Neural crest cell (in vitro differentiated cells): ENCODE data around the gene GUCA2A. TPM values are rescaled to one million over a fixed set of nuclear protein-coding genes. Genes with fewer than 3 reads are reported as not detected.

ENCODE experiments used
- DNase-seq: peaks from one replicate; pipeline ENCODE4 v3.0.0; 2021; ENCODE audit warnings: low read depth, mixed read lengths, low spot score
- H3K27ac Mint-ChIP-seq: one replicate; pipeline ENCODE4 v1.8.0; 2021; ENCODE audit warnings: mild to moderate bottlenecking, mixed read lengths; ENCODE audit not compliant: unreplicated experiment
- H3K27me3 Mint-ChIP-seq: 2 replicates; pipeline ENCODE4 v1.8.0; 2021; ENCODE audit warnings: low read depth, mild to moderate bottlenecking, mixed read lengths
- H3K36me3 Mint-ChIP-seq: 2 replicates; pipeline ENCODE4 v1.8.0; 2021; ENCODE audit warnings: low read depth, mild to moderate bottlenecking, mixed read lengths
- H3K4me1 Mint-ChIP-seq: 2 replicates; pipeline ENCODE4 v1.8.0; 2021; ENCODE audit warnings: mixed read lengths
- H3K4me3 Mint-ChIP-seq: one replicate; pipeline ENCODE4 v1.8.0; 2021; ENCODE audit warnings: mild to moderate bottlenecking, mixed read lengths
- H3K9me3 Mint-ChIP-seq: 2 replicates; pipeline ENCODE4 v1.8.0; 2021; ENCODE audit warnings: mixed read lengths
- CTCF ChIP-seq: fragments of 200-600 bp; sonication (generic); conservative IDR thresholded peaks from 2 replicates; pipeline ENCODE4 v1.5.0; 2021; ENCODE audit warnings: antibody characterized with exemption, mild to moderate bottlenecking
- total RNA-seq: library from RNA; stranded (reverse); gene quantifications from 2 replicates; pipeline ENCODE4 v1.2.1, GENCODE V29; 2021

Gene GUCA2A
- total RNA-seq, 1 donor from 2014 or later = not detected

- DNase-seq = no peak
- no peak for TF ChIP-seq CTCF
Measured at GRCh38 chr1:42128499-42128898, 36.0 kb downstream of the GUCA2A start.

GRCh38 chr1:42127767-42128166 is 36.8 kb downstream of the GUCA2A start:
- no peak for TF ChIP-seq CTCF
- no peak for DNase-seq
- Mint-ChIP-seq H3K36me3 (no peaks in the 10 kb centered on the region), H3K9me3 (no peaks in the 10 kb centered on the region), H3K27me3 (peaks cover 7% of the 10 kb centered on the region), H3K4me3 (no peak overlapping the region), H3K27ac (no peak overlapping the region), H3K4me1 (no peaks in the 10 kb centered on the region)

More at GRCh38 chr1:42128499-42128898, 36.0 kb downstream of the GUCA2A start:
- Mint-ChIP-seq H3K36me3 (no peaks in the 10 kb centered on the region), H3K27me3 (peaks cover 7% of the 10 kb centered on the region), H3K4me1 (no peaks in the 10 kb centered on the region), H3K4me3 (no peak overlapping the region), H3K27ac (no peak overlapping the region), H3K9me3 (no peaks in the 10 kb centered on the region)

GRCh38 chr1:42125552-42125951 is 39.0 kb downstream of the GUCA2A start:
- Mint-ChIP-seq H3K36me3 (no peaks in the 10 kb centered on the region), H3K4me1 (no peaks in the 10 kb centered on the region), H3K27ac (no peak overlapping the region), H3K27me3 (peaks cover 7% of the 10 kb centered on the region), H3K4me3 (no peak overlapping the region), H3K9me3 (peaks cover 3% of the 10 kb centered on the region)
- no peak for TF ChIP-seq CTCF
- no peak for DNase-seq

DNA sequence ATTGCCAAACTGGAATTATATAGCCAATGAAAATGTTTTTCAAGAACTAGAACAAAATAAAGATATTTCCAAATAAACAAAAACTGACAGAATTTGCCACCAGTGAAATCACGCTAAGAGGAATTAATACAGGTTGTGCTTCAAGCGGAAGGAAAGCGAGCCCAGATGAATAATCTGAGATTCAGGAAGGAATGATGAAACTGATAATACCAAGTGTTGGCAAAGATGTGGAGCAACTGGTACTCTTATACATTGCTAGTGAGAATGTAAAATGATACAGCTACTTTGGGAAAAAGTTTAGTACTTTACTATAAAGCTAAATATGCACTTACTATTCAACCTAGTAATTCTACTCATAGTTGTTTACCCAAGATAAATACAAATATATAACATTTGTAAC is 42.1 kb downstream of the GUCA2A start:
- Mint-ChIP-seq H3K4me1 (peaks cover 5% of the 10 kb centered on the region), H3K36me3 (no peaks in the 10 kb centered on the region), H3K9me3 (peaks cover 3% of the 10 kb centered on the region), H3K27ac (no peak overlapping the region), H3K4me3 (no peak overlapping the region), H3K27me3 (peaks cover 3% of the 10 kb centered on the region)
- no peak for DNase-seq
- TF ChIP-seq CTCF = no peak

- Mint-ChIP-seq H3K4me1 (peaks cover 9% of the 10 kb centered on the region), H3K9me3 (peaks cover 3% of the 10 kb centered on the region), H3K36me3 (no peaks in the 10 kb centered on the region), H3K4me3 (no peak overlapping the region), H3K27me3 (peaks cover 3% of the 10 kb centered on the region), H3K27ac (no peak overlapping the region)
- no peak for DNase-seq
- TF ChIP-seq CTCF = no peak
Measured at GRCh38 chr1:42118125-42118524, 46.4 kb downstream of the GUCA2A start.

GRCh38 chr1:42117214-42117613 is 47.3 kb downstream of the GUCA2A start:
- no peak for DNase-seq
- H3K27ac Mint-ChIP-seq = no peak overlapping the region
- peaks cover 3% of the 10 kb centered on the region for H3K27me3 Mint-ChIP-seq

More at GRCh38 chr1:42117214-42117613, 47.3 kb downstream of the GUCA2A start:
- Mint-ChIP-seq H3K4me3 (no peak overlapping the region), H3K36me3 (no peaks in the 10 kb centered on the region), H3K9me3 (peaks cover 3% of the 10 kb centered on the region), H3K4me1 (peaks cover 9% of the 10 kb centered on the region)
- no peak for TF ChIP-seq CTCF
